A673 (cell line): ENCODE measurements around the gene PHF14. TPM values are rescaled to one million over a fixed set of nuclear protein-coding genes. Genes with fewer than 3 reads are reported as not detected.
"Not testable (repeated sequence)": the region's sequence is repeated elsewhere in the genome, so short reads cannot be mapped to it uniquely, and the experiment has no call there.

Source experiments
- Bru-seq: library from RNA; stranded (reverse); fragments of 400-500 nt; gene quantifications from one replicate; lab custom pipeline; 2021; lab: Mats Ljungman, UMichigan
- BruChase-seq, 2 experiments: library from RNA; stranded (reverse); fragments of 400-500 nt; gene quantifications; one replicate each; lab custom pipeline; 2021; lab: Mats Ljungman, UMichigan
- BruUV-seq: library from RNA; stranded (reverse); fragments of 400-500 nt; replicated peaks from 2 replicates; lab custom pipeline; 2021; lab: Mats Ljungman, UMichigan
- CTCF ChIA-PET: fragments of 300-600 bp; sonication (Branson Sonifier 250); formaldehyde crosslinking; loops from one replicate; lab custom pipeline; 2022; ENCODE audit warnings: antibody characterized with exemption; lab: Charles Lee
- POLR2A ChIA-PET: fragments of 300-600 bp; sonication (Branson Sonifier 250); formaldehyde crosslinking; loops from one replicate; lab custom pipeline; 2022; ENCODE audit warnings: antibody characterized with exemption; ENCODE audit not compliant: low non-redundant PET; lab: Charles Lee
- DNase-seq: peaks from one replicate; pipeline ENCODE4 v3.0.0-alpha.2; 2015; ENCODE audit warnings: low spot score
- H3K27ac ChIP-seq: fragments of 200-600 bp; sonication (generic); 2 replicates; pipeline ENCODE4 v1.5.1; 2016; ENCODE audit warnings: mixed run types, low read depth, mild to moderate bottlenecking, mixed read lengths, antibody characterized with exemption, low read length; ENCODE audit not compliant: poor library complexity, severe bottlenecking
- H3K27me3 ChIP-seq: fragments of 200-600 bp; sonication (generic); replicated peaks from 2 replicates; pipeline ENCODE4 v1.6.1; 2017; ENCODE audit warnings: mixed run types, low read depth, mild to moderate bottlenecking, mixed read lengths, antibody characterized with exemption, low read length; ENCODE audit not compliant: insufficient read depth, poor library complexity
- H3K36me3 ChIP-seq: fragments of 200-600 bp; sonication (generic); 2 replicates; pipeline ENCODE4 v1.6.1; 2016; ENCODE audit warnings: mixed run types, mild to moderate bottlenecking, mixed read lengths, antibody characterized with exemption, low read length; ENCODE audit not compliant: insufficient read depth, poor library complexity, severe bottlenecking
- H3K4me1 ChIP-seq: fragments of 200-600 bp; sonication (generic); 2 replicates; pipeline ENCODE4 v1.6.1; 2017; ENCODE audit warnings: mixed run types, mild to moderate bottlenecking, mixed read lengths, antibody characterized with exemption, low read length; ENCODE audit not compliant: insufficient read depth, poor library complexity, severe bottlenecking
- H3K4me3 ChIP-seq: fragments of 200-600 bp; sonication (generic); 2 replicates; pipeline ENCODE4 v1.5.1; 2016; ENCODE audit warnings: low read depth, mixed run types, mild to moderate bottlenecking, mixed read lengths, low read length; ENCODE audit not compliant: poor library complexity, severe bottlenecking
- H3K9me3 ChIP-seq: fragments of 200-600 bp; sonication (generic); 2 replicates; pipeline ENCODE4 v1.6.1; 2016; ENCODE audit warnings: mixed run types, low read depth, mild to moderate bottlenecking, mixed read lengths, antibody characterized with exemption, low read length; ENCODE audit not compliant: poor library complexity, severe bottlenecking
- EZH2 ChIP-seq: fragments of 200-600 bp; sonication (generic); IDR thresholded peaks from 2 replicates; pipeline ENCODE4 v1.6.1; 2017; ENCODE audit warnings: borderline replicate concordance, low read depth, mild to moderate bottlenecking, mixed read lengths, antibody characterized with exemption, low read length; ENCODE audit not compliant: poor library complexity, severe bottlenecking
- intact Hi-C: fragments of 100-400 bp; cut with micrococcal nuclease; formaldehyde crosslinking; loops from one replicate; pipeline ENCODE4 v1.10.0; 2022; ENCODE audit not compliant: unreplicated experiment
- long read RNA-seq: library from polyadenylated mRNA; stranded (forward); transcript quantifications from one replicate; pipeline ENCODE4 v2.0.0, GENCODE V29; 2022
- total RNA-seq: library from RNA; stranded (reverse); gene quantifications from 2 replicates; pipeline ENCODE4 v1.2.3, GENCODE V29; 2021
- TF ChIP-seq, protein P1 (sequence below): fragments of 300-800, 200-600 bp; sonication (generic); conservative IDR thresholded peaks from 2 replicates; pipeline ENCODE4 v1.5.1; 2017; ENCODE audit warnings: low read depth, mild to moderate bottlenecking, antibody characterized with exemption, low read length, moderate library complexity, mixed read lengths

PHF14 gene, protein sequence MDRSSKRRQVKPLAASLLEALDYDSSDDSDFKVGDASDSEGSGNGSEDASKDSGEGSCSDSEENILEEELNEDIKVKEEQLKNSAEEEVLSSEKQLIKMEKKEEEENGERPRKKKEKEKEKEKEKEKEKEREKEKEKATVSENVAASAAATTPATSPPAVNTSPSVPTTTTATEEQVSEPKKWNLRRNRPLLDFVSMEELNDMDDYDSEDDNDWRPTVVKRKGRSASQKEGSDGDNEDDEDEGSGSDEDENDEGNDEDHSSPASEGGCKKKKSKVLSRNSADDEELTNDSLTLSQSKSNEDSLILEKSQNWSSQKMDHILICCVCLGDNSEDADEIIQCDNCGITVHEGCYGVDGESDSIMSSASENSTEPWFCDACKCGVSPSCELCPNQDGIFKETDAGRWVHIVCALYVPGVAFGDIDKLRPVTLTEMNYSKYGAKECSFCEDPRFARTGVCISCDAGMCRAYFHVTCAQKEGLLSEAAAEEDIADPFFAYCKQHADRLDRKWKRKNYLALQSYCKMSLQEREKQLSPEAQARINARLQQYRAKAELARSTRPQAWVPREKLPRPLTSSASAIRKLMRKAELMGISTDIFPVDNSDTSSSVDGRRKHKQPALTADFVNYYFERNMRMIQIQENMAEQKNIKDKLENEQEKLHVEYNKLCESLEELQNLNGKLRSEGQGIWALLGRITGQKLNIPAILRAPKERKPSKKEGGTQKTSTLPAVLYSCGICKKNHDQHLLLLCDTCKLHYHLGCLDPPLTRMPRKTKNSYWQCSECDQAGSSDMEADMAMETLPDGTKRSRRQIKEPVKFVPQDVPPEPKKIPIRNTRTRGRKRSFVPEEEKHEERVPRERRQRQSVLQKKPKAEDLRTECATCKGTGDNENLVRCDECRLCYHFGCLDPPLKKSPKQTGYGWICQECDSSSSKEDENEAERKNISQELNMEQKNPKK
- total RNA-seq = 75.4 and 79.5 TPM in 2 replicates
- Bru-seq, nascent RNA = percentile 94 among the genes with signal in this experiment
- percentile 91 among the genes with signal in this experiment for BruChase-seq, experiment 1, labeled RNA remaining after a 2-hour chase
- percentile 83 among the genes with signal in this experiment for BruChase-seq, experiment 2, labeled RNA remaining after a 6-hour chase
- long read RNA-seq, full-length matches to known transcripts = 33 of 75 reads
- long read RNA-seq, partial matches to known transcripts = 25 of 75 reads
- long read RNA-seq, other reads (novel, unspliced or antisense) = 17 of 75 reads

GRCh38 chr7:10973061-10973941 is at the start of gene PHF14:
Gene PHF14, plus strand, starts transcription at chr7:10973872. Its CDS starts 452 bp downstream, at chr7:10974324.
- peak; percentile 99 for DNase-seq
- POLR2A ChIA-PET = interaction anchor here (0.7 kb wide), 1 partner anchor 12 kb away, joined by 4 read pairs; no protein-coding TSS in a partner anchor
- H3K4me3 ChIP-seq = peak within 1 kb of the TSS; percentile 82
- H3K4me1 ChIP-seq = peaks cover 12% of the 10 kb centered on the region
- peaks cover 11% of the 10 kb centered on the region for H3K36me3 ChIP-seq
- H3K9me3 ChIP-seq = no peaks in the 10 kb centered on the region
- peak within 1 kb of the TSS; percentile 88 for H3K27ac ChIP-seq
- no peaks in the 10 kb centered on the region for H3K27me3 ChIP-seq
- no peak for TF ChIP-seq EZH2
- TF ChIP-seq, protein P1, sequence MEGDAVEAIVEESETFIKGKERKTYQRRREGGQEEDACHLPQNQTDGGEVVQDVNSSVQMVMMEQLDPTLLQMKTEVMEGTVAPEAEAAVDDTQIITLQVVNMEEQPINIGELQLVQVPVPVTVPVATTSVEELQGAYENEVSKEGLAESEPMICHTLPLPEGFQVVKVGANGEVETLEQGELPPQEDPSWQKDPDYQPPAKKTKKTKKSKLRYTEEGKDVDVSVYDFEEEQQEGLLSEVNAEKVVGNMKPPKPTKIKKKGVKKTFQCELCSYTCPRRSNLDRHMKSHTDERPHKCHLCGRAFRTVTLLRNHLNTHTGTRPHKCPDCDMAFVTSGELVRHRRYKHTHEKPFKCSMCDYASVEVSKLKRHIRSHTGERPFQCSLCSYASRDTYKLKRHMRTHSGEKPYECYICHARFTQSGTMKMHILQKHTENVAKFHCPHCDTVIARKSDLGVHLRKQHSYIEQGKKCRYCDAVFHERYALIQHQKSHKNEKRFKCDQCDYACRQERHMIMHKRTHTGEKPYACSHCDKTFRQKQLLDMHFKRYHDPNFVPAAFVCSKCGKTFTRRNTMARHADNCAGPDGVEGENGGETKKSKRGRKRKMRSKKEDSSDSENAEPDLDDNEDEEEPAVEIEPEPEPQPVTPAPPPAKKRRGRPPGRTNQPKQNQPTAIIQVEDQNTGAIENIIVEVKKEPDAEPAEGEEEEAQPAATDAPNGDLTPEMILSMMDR = no peak
- CTCF ChIA-PET = no interaction called here
- intact Hi-C loops = loop anchor here (2.0 kb wide), 1 partner anchor 32 kb away; a partner anchor contains a TSS
- BruUV-seq = no TSS peak

DNA sequence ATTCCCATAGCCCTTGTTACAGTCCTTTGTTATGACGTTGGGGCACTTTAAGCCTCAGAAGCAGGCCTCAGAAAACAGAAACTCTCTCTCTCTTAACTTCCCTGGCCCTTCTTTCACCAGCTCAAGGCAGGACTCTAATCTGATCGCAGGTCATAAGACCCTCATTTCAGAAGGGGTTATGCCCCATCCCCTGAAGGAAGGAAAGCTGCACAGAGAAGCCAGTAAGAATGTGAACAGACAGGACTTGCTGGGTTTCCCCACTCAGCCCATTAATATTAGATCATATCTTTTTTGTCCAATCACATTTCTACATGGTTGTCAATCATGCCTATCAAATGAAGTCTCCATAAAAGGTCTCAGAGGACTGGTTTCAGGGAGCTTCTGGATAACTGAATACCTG is 49.3 kb upstream of the PHF14 start:
- Histone ChIP-seq H3K27me3 (no peaks in the 10 kb centered on the region), H3K36me3 (no peaks in the 10 kb centered on the region), H3K4me3 (no peak overlapping the region), H3K9me3 (no peaks in the 10 kb centered on the region), H3K4me1 (no peaks in the 10 kb centered on the region), H3K27ac (no peak overlapping the region)
- no peak for DNase-seq
- intact Hi-C loops = no loop called here
- TF ChIP-seq, protein P1 = no peak
- no peak for TF ChIP-seq EZH2
- ChIA-PET CTCF (no interaction called here), POLR2A (no interaction called here)
- no TSS peak for BruUV-seq

- DNase-seq, intact Hi-C loops, BruUV-seq, CTCF ChIA-PET, H3K27ac ChIP-seq, POLR2A ChIA-PET, H3K9me3 ChIP-seq, H3K4me3 ChIP-seq, H3K4me1 ChIP-seq, H3K27me3 ChIP-seq: not testable (repeated sequence)
- H3K36me3 ChIP-seq = peaks cover 16% of the 10 kb centered on the region
Measured at GRCh38 chr7:10928203-10928602, 45.5 kb upstream of the PHF14 start.
